ENCODE data around the gene LDLRAD3.
"Not testable (repeated sequence)": the region's sequence is repeated elsewhere in the genome, so short reads cannot be mapped to it uniquely, and the experiment has no call there.

LDLRAD3 gene

GRCh38 chr11:36012455-36012854 lies 68.6 kb downstream of the LDLRAD3 start:
- TF ChIP-seq ZFX (IDR thresholded peaks at IDR 0.05; ENCODE audit: borderline replicate concordance), result no peak
- no peak overlapping the region for H3K27ac ChIP-seq

- H3K27ac ChIP-seq, result no peak overlapping the region
- TF ChIP-seq CTCF (IDR thresholded peaks at IDR 0.05), result no peak
- no peak for TF ChIP-seq ZFX (IDR thresholded peaks at IDR 0.05; ENCODE audit: borderline replicate concordance)
These were observed 69.1 kb downstream of the LDLRAD3 start for GRCh38 chr11:36012979-36013378.

GRCh38 chr11:36013446-36013845 lies 69.6 kb downstream of the LDLRAD3 start:
- H3K27ac ChIP-seq, result not testable (repeated sequence)

- no peak for TF ChIP-seq ZFX (IDR thresholded peaks at IDR 0.05; ENCODE audit: borderline replicate concordance)
- TF ChIP-seq CTCF (IDR thresholded peaks at IDR 0.05), result no peak
- H3K27ac ChIP-seq, result no peak overlapping the region
These were observed 70.4 kb downstream of the LDLRAD3 start for GRCh38 chr11:36013950-36014897.

GRCh38 chr11:36014898-36015665 lies 71.2 kb downstream of the LDLRAD3 start:
- H3K27ac ChIP-seq, result no peak overlapping the region
- TF ChIP-seq CTCF (IDR thresholded peaks at IDR 0.05) (no peak), ZFX (IDR thresholded peaks at IDR 0.05; ENCODE audit: borderline replicate concordance) (no peak)

GRCh38 chr11:36015799-36016198 lies 71.9 kb downstream of the LDLRAD3 start:
- TF ChIP-seq ZFX (IDR thresholded peaks at IDR 0.05; ENCODE audit: borderline replicate concordance) (no peak), CTCF (IDR thresholded peaks at IDR 0.05) (no peak)
- H3K27ac ChIP-seq, result no peak overlapping the region

GRCh38 chr11:36016263-36016662 lies 72.4 kb downstream of the LDLRAD3 start:
- TF ChIP-seq ZFX (IDR thresholded peaks at IDR 0.05; ENCODE audit: borderline replicate concordance), result no peak
- TF ChIP-seq CTCF (IDR thresholded peaks at IDR 0.05), result no peak
- H3K27ac ChIP-seq, result no peak overlapping the region

GRCh38 chr11:36016709-36017108 lies 72.8 kb downstream of the LDLRAD3 start:
- no peak overlapping the region for H3K27ac ChIP-seq
- no peak for TF ChIP-seq ZFX (IDR thresholded peaks at IDR 0.05; ENCODE audit: borderline replicate concordance)
- TF ChIP-seq CTCF (IDR thresholded peaks at IDR 0.05), result no peak

Data from 22Rv1 (cell line).